ENCODE results near the gene HMGB2. TPM values are rescaled to one million over a fixed set of nuclear protein-coding genes. Genes with fewer than 3 reads are reported as not detected.
A peak's percentile ranks its signal among the peaks of the same experiment; 100 is the strongest.

The HMGB2 gene
- total and polyA plus RNA-seq, 2 experiments from 2014 or later = 50.9 to 87.0 TPM

DNA sequence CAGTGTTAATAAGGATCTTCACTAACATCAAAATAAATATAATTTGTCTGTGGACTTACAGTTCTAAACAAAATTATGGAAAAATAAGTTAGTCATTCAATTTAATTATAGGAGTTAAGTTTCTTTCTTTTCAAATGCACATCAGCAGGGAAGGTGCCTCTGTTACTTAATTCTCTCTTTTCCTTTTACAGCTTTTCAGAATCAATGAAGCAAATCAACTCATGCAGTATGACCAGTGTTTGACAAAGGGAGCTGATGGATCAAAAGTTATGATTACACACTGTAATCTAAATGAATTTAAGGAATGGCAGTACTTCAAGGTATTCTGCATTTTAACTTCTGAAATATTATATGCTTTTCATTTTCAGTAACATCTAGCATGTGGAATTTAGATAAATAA is 15.9 kb downstream of the HMGB2 start:
- no peaks in the 10 kb centered on the region for H3K9me2 ChIP-seq (replicated peaks; ENCODE audit: insufficient read depth)
- TF ChIP-seq EZH2phosphoT487 (IDR thresholded peaks at IDR 0.05; ENCODE audit: low read depth, severe bottlenecking, unreplicated experiment) (no peak), EZH2 (IDR thresholded peaks at IDR 0.05; ENCODE audit: borderline replicate concordance) (no peak)
- TF ChIP-seq, protein P1, sequence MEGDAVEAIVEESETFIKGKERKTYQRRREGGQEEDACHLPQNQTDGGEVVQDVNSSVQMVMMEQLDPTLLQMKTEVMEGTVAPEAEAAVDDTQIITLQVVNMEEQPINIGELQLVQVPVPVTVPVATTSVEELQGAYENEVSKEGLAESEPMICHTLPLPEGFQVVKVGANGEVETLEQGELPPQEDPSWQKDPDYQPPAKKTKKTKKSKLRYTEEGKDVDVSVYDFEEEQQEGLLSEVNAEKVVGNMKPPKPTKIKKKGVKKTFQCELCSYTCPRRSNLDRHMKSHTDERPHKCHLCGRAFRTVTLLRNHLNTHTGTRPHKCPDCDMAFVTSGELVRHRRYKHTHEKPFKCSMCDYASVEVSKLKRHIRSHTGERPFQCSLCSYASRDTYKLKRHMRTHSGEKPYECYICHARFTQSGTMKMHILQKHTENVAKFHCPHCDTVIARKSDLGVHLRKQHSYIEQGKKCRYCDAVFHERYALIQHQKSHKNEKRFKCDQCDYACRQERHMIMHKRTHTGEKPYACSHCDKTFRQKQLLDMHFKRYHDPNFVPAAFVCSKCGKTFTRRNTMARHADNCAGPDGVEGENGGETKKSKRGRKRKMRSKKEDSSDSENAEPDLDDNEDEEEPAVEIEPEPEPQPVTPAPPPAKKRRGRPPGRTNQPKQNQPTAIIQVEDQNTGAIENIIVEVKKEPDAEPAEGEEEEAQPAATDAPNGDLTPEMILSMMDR (IDR thresholded peaks at IDR 0.05; ENCODE audit: poor library complexity) = no peak
- H3K4me2 ChIP-seq = no peak overlapping the region

DNA sequence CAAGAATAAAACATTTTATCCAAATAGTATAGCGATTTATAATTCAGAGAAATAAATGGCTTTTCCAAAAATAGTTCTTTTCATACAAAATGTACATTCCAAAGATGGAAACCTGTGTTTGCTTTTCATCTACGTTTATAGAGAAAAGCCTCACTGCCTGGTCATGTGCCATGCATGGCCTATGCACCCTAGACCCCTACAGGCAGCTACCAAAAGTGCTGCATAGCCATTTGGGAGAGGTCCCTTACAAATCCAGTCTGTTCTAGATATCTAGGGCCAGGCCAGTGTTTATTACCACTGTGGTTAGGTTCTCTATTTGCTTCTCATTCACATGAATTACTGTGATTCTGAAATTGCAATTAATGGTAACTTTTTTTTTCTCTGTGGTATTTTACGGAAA is 17.2 kb downstream of the HMGB2 start:
- no peak for DNase-seq (ENCODE audit: low spot score)
- Histone ChIP-seq H3K27me3 (no peaks in the 10 kb centered on the region), H3K4me1 (ENCODE audit: insufficient read depth) (no peaks in the 10 kb centered on the region), H3K27ac (no peak overlapping the region), H3K36me3 (replicated peaks; ENCODE audit: insufficient read depth, low read depth) (no peaks in the 10 kb centered on the region), H2AFZ (no peak overlapping the region), H3K4me2 (no peak overlapping the region), H4K20me1 (ENCODE audit: insufficient read depth, poor library complexity, severe bottlenecking) (no peaks in the 10 kb centered on the region), H3K9me2 (replicated peaks; ENCODE audit: insufficient read depth) (no peaks in the 10 kb centered on the region), H3K9me3 (ENCODE audit: low read depth) (no peaks in the 10 kb centered on the region), H3K4me3 (no peak overlapping the region), H3K79me2 (no peaks in the 10 kb centered on the region)
- no peak for TF ChIP-seq EZH2 (IDR thresholded peaks at IDR 0.05; ENCODE audit: borderline replicate concordance)
- TF ChIP-seq, protein P1 (IDR thresholded peaks at IDR 0.05; ENCODE audit: poor library complexity) = peak; percentile 3
- WGBS (ENCODE audit: low lambda C conversion rate, missing lambda C conversion rate) = 79% methylated on average over 3 of the region's 3 CpGs

More for the DNA sequence above, 15.9 kb downstream of the HMGB2 start:
- no peak for DNase-seq (ENCODE audit: low spot score)
- H3K9me3 ChIP-seq (ENCODE audit: low read depth) = no peaks in the 10 kb centered on the region
- H3K4me1 ChIP-seq (ENCODE audit: insufficient read depth) = no peaks in the 10 kb centered on the region
- no peak overlapping the region for H3K4me3 ChIP-seq
- H4K20me1 ChIP-seq (ENCODE audit: insufficient read depth, poor library complexity, severe bottlenecking) = no peaks in the 10 kb centered on the region
- H2AFZ ChIP-seq = no peak overlapping the region
- no peaks in the 10 kb centered on the region for H3K27me3 ChIP-seq
- H3K36me3 ChIP-seq (replicated peaks; ENCODE audit: insufficient read depth, low read depth) = no peaks in the 10 kb centered on the region
- H3K79me2 ChIP-seq = no peaks in the 10 kb centered on the region
- no peak overlapping the region for H3K27ac ChIP-seq

DNA sequence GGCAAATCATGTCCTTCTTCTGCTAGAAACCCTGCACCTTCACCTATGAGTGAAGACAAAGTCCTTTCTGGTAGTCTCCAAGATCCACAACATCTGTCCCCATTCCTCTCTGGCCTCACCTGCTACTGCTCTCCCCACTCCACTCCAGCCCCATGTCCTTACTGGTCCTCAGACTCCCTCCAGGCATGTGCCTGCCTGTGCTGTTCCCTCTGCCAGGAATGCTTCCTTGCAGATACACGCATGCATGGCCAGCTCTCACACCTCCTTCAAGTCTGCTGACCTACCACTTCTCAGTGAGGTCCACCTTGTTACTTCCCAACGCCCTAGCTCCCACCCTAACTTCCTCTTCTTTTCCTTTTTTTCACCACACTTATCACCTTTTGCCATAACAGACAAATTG is 18.1 kb downstream of the HMGB2 start:
- TF ChIP-seq, protein P1 (IDR thresholded peaks at IDR 0.05; ENCODE audit: poor library complexity) = no peak
- TF ChIP-seq EZH2phosphoT487 (IDR thresholded peaks at IDR 0.05; ENCODE audit: low read depth, severe bottlenecking, unreplicated experiment) = no peak
- TF ChIP-seq EZH2 (IDR thresholded peaks at IDR 0.05; ENCODE audit: borderline replicate concordance) = no peak
- no peaks in the 10 kb centered on the region for H3K9me2 ChIP-seq (replicated peaks; ENCODE audit: insufficient read depth)
- no peaks in the 10 kb centered on the region for H4K20me1 ChIP-seq (ENCODE audit: insufficient read depth, poor library complexity, severe bottlenecking)
- DNase-seq (ENCODE audit: low spot score) = no peak
- no peaks in the 10 kb centered on the region for H3K27me3 ChIP-seq
- no peaks in the 10 kb centered on the region for H3K36me3 ChIP-seq (replicated peaks; ENCODE audit: insufficient read depth, low read depth)
- no peak overlapping the region for H2AFZ ChIP-seq
- no peak overlapping the region for H3K4me3 ChIP-seq
- H3K79me2 ChIP-seq = no peaks in the 10 kb centered on the region
- no peaks in the 10 kb centered on the region for H3K9me3 ChIP-seq (ENCODE audit: low read depth)
- 96% methylated on average over 2 of the region's 2 CpGs for WGBS (ENCODE audit: low lambda C conversion rate, missing lambda C conversion rate)
- no peak overlapping the region for H3K4me2 ChIP-seq
- no peak overlapping the region for H3K27ac ChIP-seq
- H3K4me1 ChIP-seq (ENCODE audit: insufficient read depth) = no peaks in the 10 kb centered on the region

DNA sequence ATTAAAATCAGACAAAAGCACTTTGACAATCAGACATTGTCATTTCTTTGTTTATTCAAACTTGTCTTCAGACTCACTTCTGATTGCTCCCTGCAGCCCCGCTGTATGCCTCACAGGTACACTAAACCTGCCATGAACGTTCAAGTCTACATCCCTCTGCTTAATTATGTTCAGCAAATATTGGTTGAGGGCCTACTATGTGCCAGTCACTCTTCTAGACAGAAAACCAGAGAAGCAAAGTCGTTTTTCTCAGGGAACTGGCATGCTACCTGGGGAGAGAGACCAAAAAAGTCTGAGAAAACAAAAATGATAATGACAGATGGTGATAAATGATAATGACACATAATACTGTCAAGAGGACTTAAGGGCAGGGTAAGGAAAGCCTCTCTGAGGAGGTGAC is 19.4 kb downstream of the HMGB2 start:
- no peak for DNase-seq (ENCODE audit: low spot score)
- Histone ChIP-seq H3K4me3 (no peak overlapping the region), H3K79me2 (no peaks in the 10 kb centered on the region), H3K9me2 (replicated peaks; ENCODE audit: insufficient read depth) (no peaks in the 10 kb centered on the region), H3K27ac (no peak overlapping the region), H4K20me1 (ENCODE audit: insufficient read depth, poor library complexity, severe bottlenecking) (no peaks in the 10 kb centered on the region), H3K27me3 (no peaks in the 10 kb centered on the region), H3K36me3 (replicated peaks; ENCODE audit: insufficient read depth, low read depth) (no peaks in the 10 kb centered on the region), H3K4me1 (ENCODE audit: insufficient read depth) (no peaks in the 10 kb centered on the region), H3K4me2 (no peak overlapping the region), H2AFZ (no peak overlapping the region), H3K9me3 (ENCODE audit: low read depth) (no peaks in the 10 kb centered on the region)
- TF ChIP-seq EZH2 (IDR thresholded peaks at IDR 0.05; ENCODE audit: borderline replicate concordance) (no peak), EZH2phosphoT487 (IDR thresholded peaks at IDR 0.05; ENCODE audit: low read depth, severe bottlenecking, unreplicated experiment) (no peak)
- TF ChIP-seq, protein P1 (IDR thresholded peaks at IDR 0.05; ENCODE audit: poor library complexity) = no peak
- 91% methylated on average over 3 of the region's 3 CpGs for WGBS (ENCODE audit: low lambda C conversion rate, missing lambda C conversion rate)

All from hepatocyte (in vitro differentiated cells).